ENCODE measurements around the gene LYZL6. TPM values are rescaled to one million over a fixed set of nuclear protein-coding genes. Genes with fewer than 3 reads are reported as not detected.
"Not testable (repeated sequence)": the region's sequence is repeated elsewhere in the genome, so short reads cannot be mapped to it uniquely, and the experiment has no call there.

LYZL6 gene
- polyA plus RNA-seq, 1 donor = not detected

GRCh38 chr17:35947156-35947585 is 3.7 kb upstream of the LYZL6 start:
- DNase-seq (ENCODE audit: low read depth) = peak; percentile 8

GRCh38 chr17:35944151-35944550 is 638 bp upstream of the LYZL6 start:
- no peak for DNase-seq (ENCODE audit: low read depth)

- no peak for DNase-seq (ENCODE audit: low read depth)
These were observed 826 bp downstream of the LYZL6 start for GRCh38 chr17:35942588-35943186.

GRCh38 chr17:35938492-35938891 is 5.0 kb downstream of the LYZL6 start:
- DNase-seq (ENCODE audit: low read depth) = not testable (repeated sequence)

GRCh38 chr17:35936063-35936462 is 7.5 kb downstream of the LYZL6 start:
- no peak for DNase-seq (ENCODE audit: low read depth)

GRCh38 chr17:35934760-35935159 is 8.8 kb downstream of the LYZL6 start:
- DNase-seq (ENCODE audit: low read depth) = no peak

- DNase-seq (ENCODE audit: low read depth) = no peak
These were observed 10.9 kb downstream of the LYZL6 start for GRCh38 chr17:35932586-35932985.

- peak; percentile 6 for DNase-seq (ENCODE audit: low read depth)
These were observed 11.6 kb downstream of the LYZL6 start for GRCh38 chr17:35931794-35932425.

GRCh38 chr17:35930211-35931065 is 13.1 kb downstream of the LYZL6 start, which contains the start of gene RDM1:
TSS of gene RDM1 (minus strand) at chr17:35930773. CDS start at chr17:35930727, 46 bp downstream.
- peak; percentile 25 for DNase-seq (ENCODE audit: low read depth)

- no peak for DNase-seq (ENCODE audit: low read depth)
These were observed 15.8 kb downstream of the LYZL6 start for GRCh38 chr17:35927714-35928113.

- no peak for DNase-seq (ENCODE audit: low read depth)
These were observed 19.9 kb downstream of the LYZL6 start for GRCh38 chr17:35923609-35924114.

- DNase-seq (ENCODE audit: low read depth) = no peak
These were observed 23.3 kb downstream of the LYZL6 start for GRCh38 chr17:35920229-35920628.

- no peak for DNase-seq (ENCODE audit: low read depth)
These were observed 24.8 kb downstream of the LYZL6 start for GRCh38 chr17:35918665-35919064.

GRCh38 chr17:35917519-35918213 is 25.8 kb downstream of the LYZL6 start:
- no peak for DNase-seq (ENCODE audit: low read depth)

GRCh38 chr17:35915153-35915964 is 28.2 kb downstream of the LYZL6 start:
- DNase-seq (ENCODE audit: low read depth) = no peak

GRCh38 chr17:35914354-35914753 is 29.2 kb downstream of the LYZL6 start:
- no peak for DNase-seq (ENCODE audit: low read depth)

GRCh38 chr17:35913609-35914008 is 29.9 kb downstream of the LYZL6 start:
- no peak for DNase-seq (ENCODE audit: low read depth)

GRCh38 chr17:35912942-35913341 is 30.6 kb downstream of the LYZL6 start:
- DNase-seq (ENCODE audit: low read depth) = no peak

- no peak for DNase-seq (ENCODE audit: low read depth)
These were observed 31.1 kb downstream of the LYZL6 start for GRCh38 chr17:35912339-35912912.

GRCh38 chr17:35909408-35909807 is 34.1 kb downstream of the LYZL6 start:
- DNase-seq (ENCODE audit: low read depth) = no peak
